ENCODE measurements around the gene HSD11B1L.

The HSD11B1L gene

GRCh38 chr19:5667751-5668271, 13.0 kb upstream of the HSD11B1L start:
- DNase-seq (ENCODE audit: low read depth): no peak

GRCh38 chr19:5669212-5669611, 11.6 kb upstream of the HSD11B1L start:
- DNase-seq (ENCODE audit: low read depth): no peak

GRCh38 chr19:5671600-5671999, 9.2 kb upstream of the HSD11B1L start:
- no peak for DNase-seq (ENCODE audit: low read depth)

GRCh38 chr19:5672708-5673459, 7.9 kb upstream of the HSD11B1L start:
- DNase-seq (ENCODE audit: low read depth): no peak

GRCh38 chr19:5673752-5674151, 7.1 kb upstream of the HSD11B1L start:
- no peak for DNase-seq (ENCODE audit: low read depth)

- DNase-seq (ENCODE audit: low read depth): no peak
Measured at GRCh38 chr19:5674714-5675113, 6.1 kb upstream of the HSD11B1L start.

- no peak for DNase-seq (ENCODE audit: low read depth)
Measured at GRCh38 chr19:5676105-5676771, 4.6 kb upstream of the HSD11B1L start.

GRCh38 chr19:5676772-5677105, 4.1 kb upstream of the HSD11B1L start:
- no peak for DNase-seq (ENCODE audit: low read depth)

- DNase-seq (ENCODE audit: low read depth): no peak
Measured at GRCh38 chr19:5677136-5677535, 3.7 kb upstream of the HSD11B1L start.

GRCh38 chr19:5677580-5677979, 3.2 kb upstream of the HSD11B1L start:
- no peak for DNase-seq (ENCODE audit: low read depth)

- DNase-seq (ENCODE audit: low read depth): no peak
Measured at GRCh38 chr19:5678071-5678718, 2.6 kb upstream of the HSD11B1L start.

- DNase-seq (ENCODE audit: low read depth): no peak
Measured at GRCh38 chr19:5679289-5680083, 1.3 kb upstream of the HSD11B1L start.

GRCh38 chr19:5680084-5680436, 767 bp upstream of the HSD11B1L start:
- no peak for DNase-seq (ENCODE audit: low read depth)

- DNase-seq (ENCODE audit: low read depth): no peak
Measured at GRCh38 chr19:5681391-5682106, 722 bp downstream of the HSD11B1L start.

GRCh38 chr19:5682107-5682482, 1.3 kb downstream of the HSD11B1L start:
- no peak for DNase-seq (ENCODE audit: low read depth)

- DNase-seq (ENCODE audit: low read depth): no peak
Measured at GRCh38 chr19:5683177-5683886, 2.5 kb downstream of the HSD11B1L start.

- DNase-seq (ENCODE audit: low read depth): no peak
Measured at GRCh38 chr19:5684694-5685430, 4.0 kb downstream of the HSD11B1L start.

GRCh38 chr19:5686326-5686646, 5.5 kb downstream of the HSD11B1L start:
- no peak for DNase-seq (ENCODE audit: low read depth)

- DNase-seq (ENCODE audit: low read depth): peak; percentile 52
Measured at GRCh38 chr19:5686647-5687359, 6.0 kb downstream of the HSD11B1L start.

Measured in non-pigmented ciliary epithelial cell (primary cell).